ENCODE results near the gene KPNA5. TPM values are rescaled to one million over a fixed set of nuclear protein-coding genes. Genes with fewer than 3 reads are reported as not detected.
A peak's percentile ranks its signal among the peaks of the same experiment; 100 is the strongest.

The KPNA5 gene
- total and polyA plus RNA-seq, 9 of the 15 experiments (the other 6 are each of a cell fraction or from before 2014, with no cell fraction given), result 3.2 to 10.3 (median 6.5) TPM

- TF ChIP-seq FOXK2 (conservative IDR thresholded peaks at IDR 0.05 in 1 of 2, IDR thresholded peaks at IDR 0.05 in 1 of 2; ENCODE audit: low read depth in 2 of 2) (no peak), RBM39 (optimal IDR thresholded peaks at IDR 0.05; ENCODE audit: low read depth, low read length) (no peak), RBM15 (IDR thresholded peaks at IDR 0.05; ENCODE audit: insufficient read depth, low read length) (no peak), FOSL1 (tag; conservative IDR thresholded peaks at IDR 0.05) (peak; percentile 63), ZNF408 (CRISPR knock-in tag; IDR thresholded peaks at IDR 0.05; ENCODE audit: low read depth) (no peak), CXXC5 (CRISPR knock-in tag; IDR thresholded peaks at IDR 0.05) (no peak), ZKSCAN8 (CRISPR knock-in tag; IDR thresholded peaks at IDR 0.05) (no peak), NCOA2 (IDR thresholded peaks at IDR 0.05; ENCODE audit: partially characterized antibody in 2 of 2) (no peak), ZNF347 (CRISPR knock-in tag; IDR thresholded peaks at IDR 0.05; ENCODE audit: low read depth) (no peak), MAFG (tag; conservative IDR thresholded peaks at IDR 0.05) (peak; percentile 55), CBFB (CRISPR knock-in tag; IDR thresholded peaks at IDR 0.05) (no peak), ZNF717 (CRISPR knock-in tag; IDR thresholded peaks at IDR 0.05) (no peak), PURB (CRISPR knock-in tag; IDR thresholded peaks at IDR 0.05; ENCODE audit: low read depth) (no peak), ZNF644 (tag; IDR thresholded peaks at IDR 0.05; ENCODE audit: low read depth) (no peak), CHD4 (IDR thresholded peaks at IDR 0.05; ENCODE audit: insufficient read depth, insufficient replicate concordance, low read depth, low read length, poor library complexity, severe bottlenecking) (no peak), NFXL1 (CRISPR knock-in tag; IDR thresholded peaks at IDR 0.05) (no peak)
- TF ChIP-seq, protein P1, sequence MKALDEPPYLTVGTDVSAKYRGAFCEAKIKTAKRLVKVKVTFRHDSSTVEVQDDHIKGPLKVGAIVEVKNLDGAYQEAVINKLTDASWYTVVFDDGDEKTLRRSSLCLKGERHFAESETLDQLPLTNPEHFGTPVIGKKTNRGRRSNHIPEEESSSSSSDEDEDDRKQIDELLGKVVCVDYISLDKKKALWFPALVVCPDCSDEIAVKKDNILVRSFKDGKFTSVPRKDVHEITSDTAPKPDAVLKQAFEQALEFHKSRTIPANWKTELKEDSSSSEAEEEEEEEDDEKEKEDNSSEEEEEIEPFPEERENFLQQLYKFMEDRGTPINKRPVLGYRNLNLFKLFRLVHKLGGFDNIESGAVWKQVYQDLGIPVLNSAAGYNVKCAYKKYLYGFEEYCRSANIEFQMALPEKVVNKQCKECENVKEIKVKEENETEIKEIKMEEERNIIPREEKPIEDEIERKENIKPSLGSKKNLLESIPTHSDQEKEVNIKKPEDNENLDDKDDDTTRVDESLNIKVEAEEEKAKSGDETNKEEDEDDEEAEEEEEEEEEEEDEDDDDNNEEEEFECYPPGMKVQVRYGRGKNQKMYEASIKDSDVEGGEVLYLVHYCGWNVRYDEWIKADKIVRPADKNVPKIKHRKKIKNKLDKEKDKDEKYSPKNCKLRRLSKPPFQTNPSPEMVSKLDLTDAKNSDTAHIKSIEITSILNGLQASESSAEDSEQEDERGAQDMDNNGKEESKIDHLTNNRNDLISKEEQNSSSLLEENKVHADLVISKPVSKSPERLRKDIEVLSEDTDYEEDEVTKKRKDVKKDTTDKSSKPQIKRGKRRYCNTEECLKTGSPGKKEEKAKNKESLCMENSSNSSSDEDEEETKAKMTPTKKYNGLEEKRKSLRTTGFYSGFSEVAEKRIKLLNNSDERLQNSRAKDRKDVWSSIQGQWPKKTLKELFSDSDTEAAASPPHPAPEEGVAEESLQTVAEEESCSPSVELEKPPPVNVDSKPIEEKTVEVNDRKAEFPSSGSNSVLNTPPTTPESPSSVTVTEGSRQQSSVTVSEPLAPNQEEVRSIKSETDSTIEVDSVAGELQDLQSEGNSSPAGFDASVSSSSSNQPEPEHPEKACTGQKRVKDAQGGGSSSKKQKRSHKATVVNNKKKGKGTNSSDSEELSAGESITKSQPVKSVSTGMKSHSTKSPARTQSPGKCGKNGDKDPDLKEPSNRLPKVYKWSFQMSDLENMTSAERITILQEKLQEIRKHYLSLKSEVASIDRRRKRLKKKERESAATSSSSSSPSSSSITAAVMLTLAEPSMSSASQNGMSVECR (CRISPR knock-in tag; IDR thresholded peaks at IDR 0.05), result no peak
- TF ChIP-seq, protein P2, sequence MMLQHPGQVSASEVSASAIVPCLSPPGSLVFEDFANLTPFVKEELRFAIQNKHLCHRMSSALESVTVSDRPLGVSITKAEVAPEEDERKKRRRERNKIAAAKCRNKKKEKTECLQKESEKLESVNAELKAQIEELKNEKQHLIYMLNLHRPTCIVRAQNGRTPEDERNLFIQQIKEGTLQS (IDR thresholded peaks at IDR 0.05), result peak; percentile 81
- TF ChIP-seq, protein P2 (CRISPR knock-in tag; conservative IDR thresholded peaks at IDR 0.05), result no peak
- TF ChIP-seq, protein P3, sequence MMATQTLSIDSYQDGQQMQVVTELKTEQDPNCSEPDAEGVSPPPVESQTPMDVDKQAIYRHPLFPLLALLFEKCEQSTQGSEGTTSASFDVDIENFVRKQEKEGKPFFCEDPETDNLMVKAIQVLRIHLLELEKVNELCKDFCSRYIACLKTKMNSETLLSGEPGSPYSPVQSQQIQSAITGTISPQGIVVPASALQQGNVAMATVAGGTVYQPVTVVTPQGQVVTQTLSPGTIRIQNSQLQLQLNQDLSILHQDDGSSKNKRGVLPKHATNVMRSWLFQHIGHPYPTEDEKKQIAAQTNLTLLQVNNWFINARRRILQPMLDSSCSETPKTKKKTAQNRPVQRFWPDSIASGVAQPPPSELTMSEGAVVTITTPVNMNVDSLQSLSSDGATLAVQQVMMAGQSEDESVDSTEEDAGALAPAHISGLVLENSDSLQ (IDR thresholded peaks at IDR 0.05), result no peak
These were observed 1.3 kb downstream of the KPNA5 start (continued) for GRCh38 chr6:116682334-116682712.
